HG03571 (cell line): ENCODE data around the gene PIGS.
"Not testable (repeated sequence)": the region's sequence is repeated elsewhere in the genome, so short reads cannot be mapped to it uniquely, and the experiment has no call there.

Experiments
- ATAC-seq: cut with Tn5 transposase; IDR thresholded peaks from one replicate; pipeline ENCODE4 v1.9.1; 2021; ENCODE audit not compliant: unreplicated experiment

The PIGS gene

GRCh38 chr17:28532050-28532960, 39.0 kb downstream of the PIGS start:
- ATAC-seq, result no peak

GRCh38 chr17:28530926-28531325, 40.4 kb downstream of the PIGS start:
- no peak for ATAC-seq

- ATAC-seq, result no peak
These were observed 41.1 kb downstream of the PIGS start for GRCh38 chr17:28530250-28530649.

- ATAC-seq, result no peak
These were observed 42.3 kb downstream of the PIGS start for GRCh38 chr17:28529013-28529400.

GRCh38 chr17:28528327-28529012, 42.9 kb downstream of the PIGS start:
- ATAC-seq, result no peak

GRCh38 chr17:28527859-28528258, 43.5 kb downstream of the PIGS start:
- ATAC-seq, result no peak

GRCh38 chr17:28527181-28527681, 44.1 kb downstream of the PIGS start:
- ATAC-seq, result no peak

- ATAC-seq, result no peak
These were observed 44.9 kb downstream of the PIGS start for GRCh38 chr17:28526381-28526780.

- ATAC-seq, result no peak
These were observed 46.6 kb downstream of the PIGS start for GRCh38 chr17:28524476-28525424.

GRCh38 chr17:28523876-28524275, 47.4 kb downstream of the PIGS start:
- ATAC-seq, result no peak

- no peak for ATAC-seq
These were observed 48.1 kb downstream of the PIGS start for GRCh38 chr17:28523186-28523585.

- ATAC-seq, result not testable (repeated sequence)
These were observed 49.0 kb downstream of the PIGS start for GRCh38 chr17:28522281-28522680.

- ATAC-seq, result no peak
These were observed 49.8 kb downstream of the PIGS start for GRCh38 chr17:28521311-28522085.

GRCh38 chr17:28520687-28521086, 50.6 kb downstream of the PIGS start:
- no peak for ATAC-seq

GRCh38 chr17:28519236-28519635, 52.1 kb downstream of the PIGS start:
- no peak for ATAC-seq

GRCh38 chr17:28518578-28518977, 52.7 kb downstream of the PIGS start:
- ATAC-seq, result no peak

- no peak for ATAC-seq
These were observed 53.2 kb downstream of the PIGS start for GRCh38 chr17:28518132-28518531.

GRCh38 chr17:28515518-28515917, 55.8 kb downstream of the PIGS start:
- ATAC-seq, result no peak

GRCh38 chr17:28514561-28515002, 56.7 kb downstream of the PIGS start:
- ATAC-seq, result no peak

- no peak for ATAC-seq
These were observed 57.8 kb downstream of the PIGS start for GRCh38 chr17:28513476-28513875.
